Measurements from ENCODE around the gene TOX3. TPM values are rescaled to one million over a fixed set of nuclear protein-coding genes. Genes with fewer than 3 reads are reported as not detected.

Gene TOX3
- total and polyA plus RNA-seq, 5 donors from 2014 or later: not detected

- Mint-ChIP-seq H3K4me3 (no peak overlapping the region), H3K4me1 (no peaks in the 10 kb centered on the region), H3K9me3 (peaks cover 0 to 5% (median 0%) of the 10 kb centered on the region in 7 donors), H3K27me3 (no peaks in the 10 kb centered on the region), H3K36me3 (no peaks in the 10 kb centered on the region), H3K27ac (no peak overlapping the region)
- H3K4me3 ChIP-seq (ENCODE audit: low read depth, low read length): no peak overlapping the region
- no peak for DNase-seq
- ATAC-seq (ENCODE audit: low read depth in 2 of 2): no peak
- H3K4me1 ChIP-seq (ENCODE audit: control insufficient read depth, insufficient read depth, low read length, poor library complexity, severe bottlenecking): no peaks in the 10 kb centered on the region
- no peaks in the 10 kb centered on the region for H3K27me3 ChIP-seq (ENCODE audit: control insufficient read depth, insufficient read depth, low read length)
- no peak overlapping the region for H3K27ac ChIP-seq (ENCODE audit: insufficient read depth, low read length, poor library complexity, severe bottlenecking)
- no peaks in the 10 kb centered on the region for H3K9me3 ChIP-seq (ENCODE audit: control insufficient read depth in 2 of 2, low read length in 2 of 2)
- H3K36me3 ChIP-seq (ENCODE audit: control insufficient read depth, insufficient read depth, low read length): no peaks in the 10 kb centered on the region
These were observed 52.8 kb downstream of the TOX3 start for GRCh38 chr16:52494145-52494544.

- Histone ChIP-seq H3K9me3 (ENCODE audit: control insufficient read depth in 2 of 2, low read length in 2 of 2) (no peaks in the 10 kb centered on the region), H3K27me3 (ENCODE audit: control insufficient read depth, insufficient read depth, low read length) (no peaks in the 10 kb centered on the region), H3K4me3 (ENCODE audit: low read depth, low read length) (no peak overlapping the region), H3K4me1 (ENCODE audit: control insufficient read depth, insufficient read depth, low read length, poor library complexity, severe bottlenecking) (no peaks in the 10 kb centered on the region), H3K27ac (ENCODE audit: insufficient read depth, low read length, poor library complexity, severe bottlenecking) (no peak overlapping the region), H3K36me3 (ENCODE audit: control insufficient read depth, insufficient read depth, low read length) (no peaks in the 10 kb centered on the region)
- Mint-ChIP-seq H3K4me3 (no peak overlapping the region), H3K27me3 (no peaks in the 10 kb centered on the region), H3K27ac (no peak overlapping the region), H3K4me1 (no peaks in the 10 kb centered on the region), H3K36me3 (no peaks in the 10 kb centered on the region), H3K9me3 (peaks cover 0 to 5% (median 0%) of the 10 kb centered on the region in 7 donors)
- DNase-seq (no peak), ATAC-seq (ENCODE audit: low read depth in 2 of 2) (no peak)
These were observed 54.1 kb downstream of the TOX3 start for GRCh38 chr16:52492789-52493357.

GRCh38 chr16:52491216-52491615 is 55.7 kb downstream of the TOX3 start:
- Histone ChIP-seq H3K9me3 (ENCODE audit: control insufficient read depth in 2 of 2, low read length in 2 of 2) (no peaks in the 10 kb centered on the region), H3K4me3 (ENCODE audit: low read depth, low read length) (no peak overlapping the region), H3K27me3 (ENCODE audit: control insufficient read depth, insufficient read depth, low read length) (no peaks in the 10 kb centered on the region), H3K36me3 (ENCODE audit: control insufficient read depth, insufficient read depth, low read length) (no peaks in the 10 kb centered on the region), H3K4me1 (ENCODE audit: control insufficient read depth, insufficient read depth, low read length, poor library complexity, severe bottlenecking) (no peaks in the 10 kb centered on the region), H3K27ac (ENCODE audit: insufficient read depth, low read length, poor library complexity, severe bottlenecking) (no peak overlapping the region)
- Mint-ChIP-seq H3K4me1 (no peaks in the 10 kb centered on the region), H3K27me3 (no peaks in the 10 kb centered on the region), H3K27ac (no peak overlapping the region), H3K36me3 (no peaks in the 10 kb centered on the region), H3K4me3 (no peak overlapping the region), H3K9me3 (peaks cover 0 to 5% (median 2%) of the 10 kb centered on the region in 7 donors)
- no peak for ATAC-seq (ENCODE audit: low read depth in 2 of 2)
- DNase-seq: no peak

GRCh38 chr16:52489894-52490293 is 57.0 kb downstream of the TOX3 start:
- Histone ChIP-seq H3K27ac (ENCODE audit: insufficient read depth, low read length, poor library complexity, severe bottlenecking) (no peak overlapping the region), H3K27me3 (ENCODE audit: control insufficient read depth, insufficient read depth, low read length) (no peaks in the 10 kb centered on the region), H3K4me1 (ENCODE audit: control insufficient read depth, insufficient read depth, low read length, poor library complexity, severe bottlenecking) (no peaks in the 10 kb centered on the region), H3K36me3 (ENCODE audit: control insufficient read depth, insufficient read depth, low read length) (no peaks in the 10 kb centered on the region), H3K9me3 (ENCODE audit: control insufficient read depth in 2 of 2, low read length in 2 of 2) (no peaks in the 10 kb centered on the region), H3K4me3 (ENCODE audit: low read depth, low read length) (no peak overlapping the region)
- no peak for ATAC-seq (ENCODE audit: low read depth in 2 of 2)
- no peak for DNase-seq
- Mint-ChIP-seq H3K4me1 (no peaks in the 10 kb centered on the region), H3K27ac (no peak overlapping the region), H3K4me3 (no peak overlapping the region), H3K27me3 (no peaks in the 10 kb centered on the region), H3K9me3 (peaks cover 0 to 6% (median 4%) of the 10 kb centered on the region in 7 donors), H3K36me3 (no peaks in the 10 kb centered on the region)

GRCh38 chr16:52488837-52489289 is 58.1 kb downstream of the TOX3 start:
- no peaks in the 10 kb centered on the region for H3K27me3 ChIP-seq (ENCODE audit: control insufficient read depth, insufficient read depth, low read length)
- no peaks in the 10 kb centered on the region for H3K27me3 Mint-ChIP-seq
- no peak for ATAC-seq (ENCODE audit: low read depth in 2 of 2)
- H3K36me3 Mint-ChIP-seq: no peaks in the 10 kb centered on the region
- no peaks in the 10 kb centered on the region for H3K4me1 ChIP-seq (ENCODE audit: control insufficient read depth, insufficient read depth, low read length, poor library complexity, severe bottlenecking)
- H3K4me3 Mint-ChIP-seq: no peak overlapping the region
- H3K27ac Mint-ChIP-seq: no peak overlapping the region
- no peak for DNase-seq
- H3K4me3 ChIP-seq (ENCODE audit: low read depth, low read length): no peak overlapping the region
- no peak overlapping the region for H3K27ac ChIP-seq (ENCODE audit: insufficient read depth, low read length, poor library complexity, severe bottlenecking)
- peaks cover 0 to 6% (median 3%) of the 10 kb centered on the region in 7 donors for H3K9me3 Mint-ChIP-seq
- no peaks in the 10 kb centered on the region for H3K9me3 ChIP-seq (ENCODE audit: control insufficient read depth in 2 of 2, low read length in 2 of 2)
- H3K4me1 Mint-ChIP-seq: no peaks in the 10 kb centered on the region
- no peaks in the 10 kb centered on the region for H3K36me3 ChIP-seq (ENCODE audit: control insufficient read depth, insufficient read depth, low read length)

GRCh38 chr16:52487849-52488457 is 59.0 kb downstream of the TOX3 start:
- Histone ChIP-seq H3K4me1 (ENCODE audit: control insufficient read depth, insufficient read depth, low read length, poor library complexity, severe bottlenecking) (no peaks in the 10 kb centered on the region), H3K27ac (ENCODE audit: insufficient read depth, low read length, poor library complexity, severe bottlenecking) (no peak overlapping the region), H3K4me3 (ENCODE audit: low read depth, low read length) (no peak overlapping the region), H3K36me3 (ENCODE audit: control insufficient read depth, insufficient read depth, low read length) (no peaks in the 10 kb centered on the region), H3K9me3 (ENCODE audit: control insufficient read depth in 2 of 2, low read length in 2 of 2) (no peaks in the 10 kb centered on the region), H3K27me3 (ENCODE audit: control insufficient read depth, insufficient read depth, low read length) (no peaks in the 10 kb centered on the region)
- Mint-ChIP-seq H3K36me3 (no peaks in the 10 kb centered on the region), H3K27me3 (no peaks in the 10 kb centered on the region), H3K4me3 (no peak overlapping the region), H3K9me3 (peaks cover 0 to 6% (median 3%) of the 10 kb centered on the region in 7 donors), H3K27ac (no peak overlapping the region), H3K4me1 (no peaks in the 10 kb centered on the region)
- DNase-seq (no peak), ATAC-seq (ENCODE audit: low read depth in 2 of 2) (no peak)

- no peaks in the 10 kb centered on the region for H3K36me3 Mint-ChIP-seq
- no peaks in the 10 kb centered on the region for H3K36me3 ChIP-seq (ENCODE audit: control insufficient read depth, insufficient read depth, low read length)
- H3K27ac ChIP-seq (ENCODE audit: insufficient read depth, low read length, poor library complexity, severe bottlenecking): no peak overlapping the region
- no peaks in the 10 kb centered on the region for H3K27me3 Mint-ChIP-seq
- no peaks in the 10 kb centered on the region for H3K27me3 ChIP-seq (ENCODE audit: control insufficient read depth, insufficient read depth, low read length)
- DNase-seq (no peak), ATAC-seq (ENCODE audit: low read depth in 2 of 2) (no peak)
- peaks cover 0 to 5% (median under 1%) of the 10 kb centered on the region in 7 donors for H3K9me3 Mint-ChIP-seq
- no peaks in the 10 kb centered on the region for H3K9me3 ChIP-seq (ENCODE audit: control insufficient read depth in 2 of 2, low read length in 2 of 2)
- H3K4me1 Mint-ChIP-seq: no peaks in the 10 kb centered on the region
- no peak overlapping the region for H3K27ac Mint-ChIP-seq
- no peak overlapping the region for H3K4me3 Mint-ChIP-seq
- H3K4me1 ChIP-seq (ENCODE audit: control insufficient read depth, insufficient read depth, low read length, poor library complexity, severe bottlenecking): no peaks in the 10 kb centered on the region
- no peak overlapping the region for H3K4me3 ChIP-seq (ENCODE audit: low read depth, low read length)
These were observed 66.7 kb downstream of the TOX3 start for GRCh38 chr16:52480237-52480636.

- H3K4me1 Mint-ChIP-seq: no peaks in the 10 kb centered on the region
- Histone ChIP-seq H3K36me3 (ENCODE audit: control insufficient read depth, insufficient read depth, low read length) (no peaks in the 10 kb centered on the region), H3K27ac (ENCODE audit: insufficient read depth, low read length, poor library complexity, severe bottlenecking) (no peak overlapping the region), H3K9me3 (ENCODE audit: control insufficient read depth in 2 of 2, low read length in 2 of 2) (peaks cover 0 to 2% of the 10 kb centered on the region in 2 experiments), H3K4me3 (ENCODE audit: low read depth, low read length) (no peak overlapping the region), H3K4me1 (ENCODE audit: control insufficient read depth, insufficient read depth, low read length, poor library complexity, severe bottlenecking) (no peaks in the 10 kb centered on the region), H3K27me3 (ENCODE audit: control insufficient read depth, insufficient read depth, low read length) (no peaks in the 10 kb centered on the region)
- DNase-seq: no peak
- no peaks in the 10 kb centered on the region for H3K27me3 Mint-ChIP-seq
- no peak overlapping the region for H3K27ac Mint-ChIP-seq
- H3K4me3 Mint-ChIP-seq: no peak overlapping the region
- no peak for ATAC-seq (ENCODE audit: low read depth in 2 of 2)
- peaks cover 3 to 11% (median 5%) of the 10 kb centered on the region in 7 donors for H3K9me3 Mint-ChIP-seq
- no peaks in the 10 kb centered on the region for H3K36me3 Mint-ChIP-seq
These were observed 70.8 kb downstream of the TOX3 start for GRCh38 chr16:52476111-52476510.
